HG03342 (cell line): ENCODE data around the gene KRT24.

Experiments used
- ATAC-seq: cut with Tn5 transposase; IDR thresholded peaks from one replicate; pipeline ENCODE4 v1.9.1; 2021; ENCODE audit warnings: mild to moderate bottlenecking, moderate library complexity; ENCODE audit not compliant: unreplicated experiment

The KRT24 gene

GRCh38 chr17:40695874-40696472 is 7.6 kb downstream of the KRT24 start:
- ATAC-seq = no peak

GRCh38 chr17:40694584-40694983 is 9.0 kb downstream of the KRT24 start:
- no peak for ATAC-seq

GRCh38 chr17:40687106-40687505 is 16.4 kb downstream of the KRT24 start:
- ATAC-seq = no peak

- ATAC-seq = no peak
Measured at GRCh38 chr17:40686192-40686591, 17.4 kb downstream of the KRT24 start.

GRCh38 chr17:40680998-40681397 is 22.6 kb downstream of the KRT24 start:
- no peak for ATAC-seq

GRCh38 chr17:40679523-40679907 is 24.0 kb downstream of the KRT24 start:
- ATAC-seq = no peak

- no peak for ATAC-seq
Measured at GRCh38 chr17:40678902-40679522, 24.5 kb downstream of the KRT24 start.

- ATAC-seq = no peak
Measured at GRCh38 chr17:40675905-40676304, 27.6 kb downstream of the KRT24 start.

GRCh38 chr17:40672654-40673053 is 30.9 kb downstream of the KRT24 start:
- ATAC-seq = no peak

- ATAC-seq = no peak
Measured at GRCh38 chr17:40671282-40671681, 32.3 kb downstream of the KRT24 start.

- no peak for ATAC-seq
Measured at GRCh38 chr17:40666331-40666730, 37.2 kb downstream of the KRT24 start.

GRCh38 chr17:40664582-40665333 is 38.8 kb downstream of the KRT24 start, which contains the start of gene KRT222:
KRT222 (minus strand) TSS chr17:40665177; CDS start chr17:40665099, 78 bp downstream.
- no peak for ATAC-seq

- no peak for ATAC-seq
Measured at GRCh38 chr17:40663252-40663651, 40.3 kb downstream of the KRT24 start.

GRCh38 chr17:40659911-40660310 is 43.6 kb downstream of the KRT24 start:
- ATAC-seq = no peak

GRCh38 chr17:40658396-40658795 is 45.2 kb downstream of the KRT24 start:
- no peak for ATAC-seq

- no peak for ATAC-seq
Measured at GRCh38 chr17:40651939-40652338, 51.6 kb downstream of the KRT24 start.

GRCh38 chr17:40648384-40648968 is 55.1 kb downstream of the KRT24 start:
- peak; percentile 10 for ATAC-seq
